HG02610 (cell line): ENCODE data around the gene COL4A3.

Experiments used
- ATAC-seq: cut with Tn5 transposase; IDR thresholded peaks from one replicate; pipeline ENCODE4 v1.9.1; 2021; ENCODE audit warnings: mild to moderate bottlenecking, moderate library complexity; ENCODE audit not compliant: unreplicated experiment

COL4A3 gene

GRCh38 chr2:227163998-227164762, at the start of gene COL4A3, which contains the start of gene COL4A4:
Gene COL4A3, plus strand, starts transcription at chr2:227164624. Its CDS starts 103 bp downstream, at chr2:227164727.
Gene COL4A4, minus strand, starts transcription at chr2:227164205. Its CDS starts 16,722 bp downstream, at chr2:227147483.
- ATAC-seq: peak; percentile 23

- no peak for ATAC-seq
These were observed 48.7 kb upstream of the COL4A3 start for GRCh38 chr2:227115761-227116160.

- peak; percentile 88 for ATAC-seq
These were observed 47.4 kb upstream of the COL4A3 start for GRCh38 chr2:227117027-227117426.

GRCh38 chr2:227117852-227118251, 46.6 kb upstream of the COL4A3 start:
- ATAC-seq: no peak

GRCh38 chr2:227118353-227118752, 46.1 kb upstream of the COL4A3 start:
- ATAC-seq: no peak

GRCh38 chr2:227123697-227124096, 40.7 kb upstream of the COL4A3 start:
- ATAC-seq: no peak

- no peak for ATAC-seq
These were observed 39.6 kb upstream of the COL4A3 start for GRCh38 chr2:227124811-227125210.

- ATAC-seq: no peak
These were observed 38.9 kb upstream of the COL4A3 start for GRCh38 chr2:227125506-227125905.

- no peak for ATAC-seq
These were observed 37.2 kb upstream of the COL4A3 start for GRCh38 chr2:227127201-227127600.

- ATAC-seq: no peak
These were observed 33.8 kb upstream of the COL4A3 start for GRCh38 chr2:227130636-227131035.

GRCh38 chr2:227132986-227133385, 31.4 kb upstream of the COL4A3 start:
- no peak for ATAC-seq

- no peak for ATAC-seq
These were observed 29.8 kb upstream of the COL4A3 start for GRCh38 chr2:227134591-227134990.

- ATAC-seq: no peak
These were observed 23.1 kb upstream of the COL4A3 start for GRCh38 chr2:227141301-227141700.

GRCh38 chr2:227143895-227144294, 20.5 kb upstream of the COL4A3 start:
- ATAC-seq: no peak

GRCh38 chr2:227146456-227146855, 18.0 kb upstream of the COL4A3 start:
- ATAC-seq: no peak

- no peak for ATAC-seq
These were observed 17.4 kb upstream of the COL4A3 start for GRCh38 chr2:227147023-227147422.

- ATAC-seq: no peak
These were observed 16.3 kb upstream of the COL4A3 start for GRCh38 chr2:227148106-227148505.

GRCh38 chr2:227150222-227150936, 14.0 kb upstream of the COL4A3 start:
- ATAC-seq: no peak

GRCh38 chr2:227152093-227152766, 12.2 kb upstream of the COL4A3 start:
- ATAC-seq: no peak

- ATAC-seq: no peak
These were observed 11.1 kb upstream of the COL4A3 start for GRCh38 chr2:227153307-227153706.

GRCh38 chr2:227153758-227154486, 10.5 kb upstream of the COL4A3 start:
- no peak for ATAC-seq
